Measurements from ENCODE around the gene RHNO1. TPM values are rescaled to one million over a fixed set of nuclear protein-coding genes. Genes with fewer than 3 reads are reported as not detected.

Gene RHNO1
- total and polyA plus RNA-seq, 2 of the 13 experiments (the other 11 are each of a cell fraction or from before 2014, with no cell fraction given), result 27.2 to 49.6 TPM

DNA sequence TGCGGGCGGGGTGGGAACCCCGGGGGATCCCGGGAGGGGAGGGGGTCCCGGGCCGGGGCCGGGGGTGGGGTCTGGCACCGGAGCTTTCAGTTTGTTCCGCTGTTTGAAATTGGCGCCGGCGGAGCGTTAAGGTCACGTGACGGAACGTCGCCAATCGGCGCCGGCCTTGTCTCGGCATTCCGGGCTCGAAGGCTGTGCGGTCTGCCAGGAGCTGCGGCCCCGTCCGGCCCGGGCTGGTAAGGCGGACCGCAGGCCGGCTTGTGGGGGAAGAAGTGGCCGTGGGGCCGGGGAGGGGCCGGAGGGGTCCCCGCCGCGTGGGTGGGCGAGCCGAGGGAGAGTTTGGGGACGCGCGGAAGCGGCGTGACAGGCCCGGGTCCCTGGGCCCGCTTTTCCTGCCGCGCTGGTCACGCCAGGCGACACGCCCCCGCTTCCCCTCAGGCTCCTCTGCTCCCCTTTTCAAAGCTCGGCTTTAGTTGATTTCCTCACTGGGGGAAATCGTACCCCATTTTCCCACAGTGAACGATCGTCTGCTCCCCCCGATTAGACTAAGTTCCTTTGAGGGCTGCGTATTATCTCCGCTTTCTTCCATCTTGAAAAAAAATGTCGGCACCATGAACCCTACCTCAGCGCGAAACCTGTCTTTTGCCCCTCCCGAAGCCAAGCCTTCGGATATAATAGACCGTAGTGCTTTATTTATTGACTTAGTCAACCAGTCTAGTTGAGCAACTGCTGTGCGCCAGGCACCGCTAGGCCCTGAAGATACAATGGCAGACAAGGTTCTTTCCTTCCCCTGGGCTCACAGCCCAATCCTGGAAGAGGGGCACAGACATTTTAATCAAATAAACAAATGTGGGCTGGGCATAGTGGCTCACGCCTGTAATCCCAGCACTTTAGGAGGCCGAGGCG is at the start of gene RHNO1, which contains the start of gene FOXM1 (continued):
- 0 out of 2 replicates have a peak, but pooled peaks have one; percentile 14 for TF ChIP-seq AHDC1 (CRISPR knock-in tag; IDR thresholded peaks at IDR 0.05; ENCODE audit: borderline replicate concordance)
- peak; percentile 80 for TF ChIP-seq POLR2G (IDR thresholded peaks at IDR 0.05; ENCODE audit: low read depth, low read length)
- TF ChIP-seq MTF2 (CRISPR knock-in tag; IDR thresholded peaks at IDR 0.05; ENCODE audit: borderline replicate concordance), result no peak
- no peak for TF ChIP-seq ZNF556 (CRISPR knock-in tag; IDR thresholded peaks at IDR 0.05; ENCODE audit: borderline replicate concordance)
- TF ChIP-seq RBFOX2 (IDR thresholded peaks at IDR 0.05; ENCODE audit: low read depth, low read length), result peak; percentile 90
- TF ChIP-seq KLF16 (CRISPR knock-in tag; IDR thresholded peaks at IDR 0.05), result 0 out of 4 replicates have a peak, but pooled peaks of 1 of the 2 experiments have one; percentile 30
- no peak for TF ChIP-seq ZNF329 (CRISPR knock-in tag; IDR thresholded peaks at IDR 0.05; ENCODE audit: low read depth)
- TF ChIP-seq HHEX (CRISPR knock-in tag; IDR thresholded peaks at IDR 0.05), result no peak
- TF ChIP-seq ZNF121 (CRISPR knock-in tag; IDR thresholded peaks at IDR 0.05), result no peak
- TF ChIP-seq, protein P1, sequence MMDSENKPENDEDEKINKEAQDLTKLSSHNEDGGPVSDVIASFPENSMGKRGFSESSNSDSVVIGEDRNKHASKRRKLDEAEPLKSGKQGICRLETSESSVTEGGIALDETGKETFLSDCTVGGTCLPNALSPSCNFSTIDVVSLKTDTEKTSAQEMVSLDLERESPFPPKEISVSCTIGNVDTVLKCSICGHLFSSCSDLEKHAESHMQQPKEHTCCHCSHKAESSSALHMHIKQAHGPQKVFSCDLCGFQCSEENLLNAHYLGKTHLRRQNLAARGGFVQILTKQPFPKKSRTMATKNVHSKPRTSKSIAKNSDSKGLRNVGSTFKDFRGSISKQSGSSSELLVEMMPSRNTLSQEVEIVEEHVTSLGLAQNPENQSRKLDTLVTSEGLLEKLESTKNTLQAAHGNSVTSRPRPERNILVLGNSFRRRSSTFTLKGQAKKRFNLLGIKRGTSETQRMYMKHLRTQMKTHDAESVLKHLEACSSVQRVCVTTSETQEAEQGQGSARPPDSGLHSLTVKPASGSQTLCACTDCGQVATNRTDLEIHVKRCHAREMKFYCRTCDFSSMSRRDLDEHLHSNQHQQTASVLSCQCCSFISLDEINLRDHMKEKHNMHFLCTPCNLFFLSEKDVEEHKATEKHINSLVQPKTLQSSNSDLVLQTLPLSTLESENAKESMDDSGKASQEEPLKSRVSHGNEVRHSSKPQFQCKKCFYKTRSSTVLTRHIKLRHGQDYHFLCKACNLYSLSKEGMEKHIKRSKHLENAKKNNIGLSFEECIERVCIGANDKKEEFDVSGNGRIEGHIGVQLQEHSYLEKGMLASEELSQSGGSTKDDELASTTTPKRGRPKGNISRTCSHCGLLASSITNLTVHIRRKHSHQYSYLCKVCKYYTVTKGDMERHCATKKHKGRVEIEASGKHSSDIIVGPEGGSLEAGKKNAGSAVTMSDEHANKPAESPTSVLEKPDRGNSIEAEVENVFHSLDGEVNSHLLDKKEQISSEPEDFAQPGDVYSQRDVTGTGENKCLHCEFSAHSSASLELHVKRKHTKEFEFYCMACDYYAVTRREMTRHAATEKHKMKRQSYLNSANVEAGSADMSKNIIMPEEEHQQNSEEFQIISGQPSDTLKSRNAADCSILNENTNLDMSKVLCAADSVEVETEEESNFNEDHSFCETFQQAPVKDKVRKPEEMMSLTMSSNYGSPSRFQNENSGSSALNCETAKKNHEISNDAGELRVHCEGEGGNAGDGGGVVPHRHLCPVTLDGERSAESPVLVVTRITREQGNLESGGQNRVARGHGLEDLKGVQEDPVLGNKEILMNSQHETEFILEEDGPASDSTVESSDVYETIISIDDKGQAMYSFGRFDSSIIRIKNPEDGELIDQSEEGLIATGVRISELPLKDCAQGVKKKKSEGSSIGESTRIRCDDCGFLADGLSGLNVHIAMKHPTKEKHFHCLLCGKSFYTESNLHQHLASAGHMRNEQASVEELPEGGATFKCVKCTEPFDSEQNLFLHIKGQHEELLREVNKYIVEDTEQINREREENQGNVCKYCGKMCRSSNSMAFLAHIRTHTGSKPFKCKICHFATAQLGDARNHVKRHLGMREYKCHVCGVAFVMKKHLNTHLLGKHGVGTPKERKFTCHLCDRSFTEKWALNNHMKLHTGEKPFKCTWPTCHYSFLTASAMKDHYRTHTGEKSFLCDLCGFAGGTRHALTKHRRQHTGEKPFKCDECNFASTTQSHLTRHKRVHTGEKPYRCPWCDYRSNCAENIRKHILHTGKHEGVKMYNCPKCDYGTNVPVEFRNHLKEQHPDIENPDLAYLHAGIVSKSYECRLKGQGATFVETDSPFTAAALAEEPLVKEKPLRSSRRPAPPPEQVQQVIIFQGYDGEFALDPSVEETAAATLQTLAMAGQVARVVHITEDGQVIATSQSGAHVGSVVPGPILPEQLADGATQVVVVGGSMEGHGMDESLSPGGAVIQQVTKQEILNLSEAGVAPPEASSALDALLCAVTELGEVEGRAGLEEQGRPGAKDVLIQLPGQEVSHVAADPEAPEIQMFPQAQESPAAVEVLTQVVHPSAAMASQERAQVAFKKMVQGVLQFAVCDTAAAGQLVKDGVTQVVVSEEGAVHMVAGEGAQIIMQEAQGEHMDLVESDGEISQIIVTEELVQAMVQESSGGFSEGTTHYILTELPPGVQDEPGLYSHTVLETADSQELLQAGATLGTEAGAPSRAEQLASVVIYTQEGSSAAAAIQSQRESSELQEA (CRISPR knock-in tag; IDR thresholded peaks at IDR 0.05; ENCODE audit: not compliant biosample characterization), result no peak
